ENCODE results near the gene DDX24.

DNA sequence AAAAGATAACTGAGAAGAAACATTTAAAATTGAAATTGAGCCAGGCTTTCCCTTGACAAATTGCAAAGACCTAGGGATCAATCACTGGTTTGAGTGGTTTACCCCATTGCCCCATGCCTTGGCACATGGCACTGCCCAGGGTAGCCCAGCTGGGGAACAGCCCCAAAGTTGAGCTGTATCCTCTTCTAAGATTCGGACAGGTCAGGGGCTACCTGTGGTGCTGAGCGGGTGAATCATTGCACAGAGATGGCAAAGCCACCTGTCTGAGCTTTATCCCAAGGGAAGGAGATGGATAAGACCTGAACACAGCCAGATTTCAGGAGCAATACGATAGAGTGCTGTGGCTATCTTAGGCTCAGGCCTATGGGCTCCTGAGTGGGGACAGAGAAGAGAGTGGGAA is 41.4 kb upstream of the DDX24 start:
- TF ChIP-seq, protein P1, sequence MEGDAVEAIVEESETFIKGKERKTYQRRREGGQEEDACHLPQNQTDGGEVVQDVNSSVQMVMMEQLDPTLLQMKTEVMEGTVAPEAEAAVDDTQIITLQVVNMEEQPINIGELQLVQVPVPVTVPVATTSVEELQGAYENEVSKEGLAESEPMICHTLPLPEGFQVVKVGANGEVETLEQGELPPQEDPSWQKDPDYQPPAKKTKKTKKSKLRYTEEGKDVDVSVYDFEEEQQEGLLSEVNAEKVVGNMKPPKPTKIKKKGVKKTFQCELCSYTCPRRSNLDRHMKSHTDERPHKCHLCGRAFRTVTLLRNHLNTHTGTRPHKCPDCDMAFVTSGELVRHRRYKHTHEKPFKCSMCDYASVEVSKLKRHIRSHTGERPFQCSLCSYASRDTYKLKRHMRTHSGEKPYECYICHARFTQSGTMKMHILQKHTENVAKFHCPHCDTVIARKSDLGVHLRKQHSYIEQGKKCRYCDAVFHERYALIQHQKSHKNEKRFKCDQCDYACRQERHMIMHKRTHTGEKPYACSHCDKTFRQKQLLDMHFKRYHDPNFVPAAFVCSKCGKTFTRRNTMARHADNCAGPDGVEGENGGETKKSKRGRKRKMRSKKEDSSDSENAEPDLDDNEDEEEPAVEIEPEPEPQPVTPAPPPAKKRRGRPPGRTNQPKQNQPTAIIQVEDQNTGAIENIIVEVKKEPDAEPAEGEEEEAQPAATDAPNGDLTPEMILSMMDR (IDR thresholded peaks at IDR 0.05): no peak
- no peak for TF ChIP-seq EP300 (IDR thresholded peaks at IDR 0.05)

Data from sigmoid colon (tissue), 4 donors.